ENCODE measurements around the gene XXYLT1. TPM values are rescaled to one million over a fixed set of nuclear protein-coding genes. Genes with fewer than 3 reads are reported as not detected.

The XXYLT1 gene
- total and polyA plus RNA-seq, 10 of the 15 experiments (the other 5 are each of a cell fraction or from before 2014, with no cell fraction given) = 1.2 to 14.2 (median 9.3) TPM

GRCh38 chr3:195221015-195221853 lies 49.7 kb downstream of the XXYLT1 start:
- intact Hi-C loops (cut with micrococcal nuclease; ENCODE audit: unreplicated experiment) (no loop called here), in situ Hi-C loops (cut with MboI) (no loop called here)
- WGBS (ENCODE audit: insufficient coverage, insufficient replicate concordance, low lambda C conversion rate, missing lambda C conversion rate) = 90% methylated on average over 9 of the region's 9 CpGs
- H3K27ac ChIP-seq (ENCODE audit: control insufficient read depth, insufficient read depth) = no peak overlapping the region
- FAIRE-seq = no peak
- TF ChIP-seq BCL11A (IDR thresholded peaks at IDR 0.05; ENCODE audit: low read depth, low read length) = no peak
- no peak for TF ChIP-seq WRNIP1 (IDR thresholded peaks at IDR 0.05; ENCODE audit: borderline replicate concordance, low read depth, low read length)
- TF ChIP-seq SPI1 (IDR thresholded peaks at IDR 0.05; ENCODE audit: borderline replicate concordance, insufficient read depth, low read depth, low read length) = no peak
- no peak for TF ChIP-seq SREBF2 (IDR thresholded peaks at IDR 0.05; ENCODE audit: low read length)
- TF ChIP-seq PBX3 (IDR thresholded peaks at IDR 0.05; ENCODE audit: insufficient replicate concordance, low read depth, low read length) = no peak
- TF ChIP-seq CREM (IDR thresholded peaks at IDR 0.05; ENCODE audit: low read depth) = no peak
- no peak for TF ChIP-seq ZBED1 (IDR thresholded peaks at IDR 0.05; ENCODE audit: borderline replicate concordance)
- no peak overlapping the region for H3K9ac ChIP-seq (ENCODE audit: control insufficient read depth, insufficient read depth, low read length)
- no peak overlapping the region for H3K4me3 ChIP-seq
- H3K27me3 ChIP-seq (replicated peaks in 1 of 2; ENCODE audit: control insufficient read depth in 2 of 2, insufficient read depth in 2 of 2, low read length in 1 of 2) = no peaks in the 10 kb centered on the region
- H3K4me1 ChIP-seq (ENCODE audit: control insufficient read depth, insufficient read depth, low read length) = no peaks in the 10 kb centered on the region
- no TSS peak for BruUV-seq (replicated peaks)
- SMC1A ChIA-PET (ENCODE audit: uncharacterized antibody, unreplicated experiment) = no interaction called here
- H3K4me2 ChIP-seq (ENCODE audit: control insufficient read depth, insufficient read depth) = no peak overlapping the region
- CTCF ChIA-PET = interaction anchor here (0.5 to 1.2 kb wide), 2 partner anchors 11 to 1186 kb away, joined by 3 to 4 read pairs; no protein-coding TSS in a partner anchor
- H2AFZ ChIP-seq (ENCODE audit: control insufficient read depth, low read depth, low read length) = no peak overlapping the region
- H3K36me3 ChIP-seq (ENCODE audit: control insufficient read depth in 2 of 2, insufficient read depth in 2 of 2, low read length in 1 of 2) = no peaks in the 10 kb centered on the region; a peak in 1 of 4 replicates
- POLR2A ChIA-PET = no interaction called here
- no peaks in the 10 kb centered on the region for H4K20me1 ChIP-seq (ENCODE audit: control insufficient read depth, insufficient read depth)
- RAD21 ChIA-PET (ENCODE audit: unreplicated experiment) = no interaction called here
- H3K9me3 ChIP-seq (replicated peaks; ENCODE audit: control insufficient read depth, insufficient read depth, low read length) = no peaks in the 10 kb centered on the region
- no peak for DNase-seq (ENCODE audit: low read depth, low spot score)
- ATAC-seq = no peak
- no peaks in the 10 kb centered on the region for H3K79me2 ChIP-seq (ENCODE audit: control insufficient read depth, insufficient read depth, low read length)
